ENCODE results near the gene PDC.
A peak's percentile ranks its signal among the peaks of the same experiment; 100 is the strongest.
"Not testable (repeated sequence)": the region's sequence is repeated elsewhere in the genome, so short reads cannot be mapped to it uniquely, and the experiment has no call there.

PDC gene

GRCh38 chr1:186463926-186464325, 3.0 kb upstream of the PDC start:
- peak; percentile 69 for DNase-seq

- DNase-seq, result no peak
Observed at GRCh38 chr1:186463511-186463910, 2.6 kb upstream of the PDC start.

- DNase-seq, result not testable (repeated sequence)
Observed at GRCh38 chr1:186459161-186459560, 1.8 kb downstream of the PDC start.

DNA sequence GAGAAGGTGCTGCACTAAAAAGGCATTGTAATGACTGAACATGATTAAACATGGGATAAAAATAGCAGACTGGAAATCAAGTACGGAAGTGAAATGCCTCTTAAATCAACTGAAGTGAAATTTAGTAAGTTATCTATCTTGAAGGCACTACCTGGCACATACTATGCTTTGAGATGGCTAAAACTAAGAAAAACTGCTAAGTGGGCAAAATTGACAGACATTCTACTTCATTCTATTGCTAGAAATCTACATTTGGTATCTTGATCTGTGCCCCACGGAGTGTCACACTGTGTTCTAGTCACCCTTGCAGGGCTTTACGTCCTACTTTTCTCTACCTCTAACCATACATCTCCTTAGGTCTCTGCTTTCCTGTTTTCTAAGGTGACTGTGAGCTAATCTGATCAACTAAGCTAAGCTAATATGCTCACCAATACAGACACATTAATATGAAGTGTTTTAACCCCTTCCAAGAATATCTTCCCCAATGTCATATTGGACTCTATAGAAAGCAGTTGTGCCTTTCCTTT, 4.1 kb downstream of the PDC start:
- no peak for DNase-seq

DNA sequence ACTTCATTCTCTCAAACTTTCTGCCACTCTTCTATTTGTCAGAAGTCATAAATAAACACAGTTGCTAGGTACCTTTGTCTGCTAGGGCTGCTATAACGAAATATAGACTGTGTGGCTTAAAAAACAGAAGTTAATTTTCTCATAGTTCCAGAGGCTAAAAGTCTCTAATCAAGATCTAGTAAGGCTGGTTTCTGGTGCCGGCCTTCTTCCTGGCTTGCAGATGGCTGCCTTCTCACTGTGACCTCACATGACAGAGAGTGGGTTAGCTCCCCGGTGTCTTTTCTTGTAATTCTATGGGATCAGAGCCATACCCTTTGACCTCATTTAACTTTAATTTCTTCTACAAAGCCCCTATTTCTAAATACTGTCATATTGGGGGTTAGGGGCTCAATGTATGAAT, 5.9 kb downstream of the PDC start:
- peak; percentile 27 for DNase-seq

- DNase-seq, result no peak
Observed at GRCh38 chr1:186446152-186446551, 14.8 kb downstream of the PDC start.

- no peak for DNase-seq
Observed at GRCh38 chr1:186443638-186444037, 17.3 kb downstream of the PDC start.

DNA sequence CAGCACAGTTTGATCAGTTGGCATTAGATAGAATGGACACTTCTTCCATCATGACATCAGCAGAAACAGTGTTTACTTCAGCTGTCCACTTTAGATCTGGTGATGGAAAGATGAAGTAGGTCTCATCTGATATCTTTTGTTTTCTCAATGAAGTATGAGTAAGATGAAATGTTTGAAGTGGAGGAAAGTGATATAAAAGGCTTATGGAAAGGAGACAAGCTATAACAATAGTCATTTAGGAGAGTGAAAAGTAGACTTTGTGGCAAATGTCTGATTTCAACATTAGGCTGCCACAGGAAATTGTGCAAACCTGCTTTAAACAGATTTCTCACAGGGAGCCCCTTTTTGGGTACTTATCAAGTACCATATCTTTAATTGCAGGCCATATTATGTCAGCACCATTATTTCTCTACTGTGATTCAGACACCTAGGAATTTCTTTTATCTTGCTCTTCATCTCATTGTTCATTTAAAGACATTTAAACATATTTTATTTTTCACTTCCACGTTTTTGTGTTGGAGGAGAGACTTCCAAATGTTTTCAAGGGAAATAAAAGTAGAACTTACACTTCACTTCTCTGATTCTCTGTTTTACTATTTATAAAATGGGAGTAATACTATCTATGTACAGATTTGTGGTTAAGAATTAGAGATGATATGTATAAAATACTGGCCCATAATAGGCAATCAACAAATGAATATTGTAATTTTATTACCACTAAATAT, 18.1 kb downstream of the PDC start:
- DNase-seq, result no peak

- DNase-seq, result no peak
Observed at GRCh38 chr1:186440584-186440983, 20.3 kb downstream of the PDC start.

DNA sequence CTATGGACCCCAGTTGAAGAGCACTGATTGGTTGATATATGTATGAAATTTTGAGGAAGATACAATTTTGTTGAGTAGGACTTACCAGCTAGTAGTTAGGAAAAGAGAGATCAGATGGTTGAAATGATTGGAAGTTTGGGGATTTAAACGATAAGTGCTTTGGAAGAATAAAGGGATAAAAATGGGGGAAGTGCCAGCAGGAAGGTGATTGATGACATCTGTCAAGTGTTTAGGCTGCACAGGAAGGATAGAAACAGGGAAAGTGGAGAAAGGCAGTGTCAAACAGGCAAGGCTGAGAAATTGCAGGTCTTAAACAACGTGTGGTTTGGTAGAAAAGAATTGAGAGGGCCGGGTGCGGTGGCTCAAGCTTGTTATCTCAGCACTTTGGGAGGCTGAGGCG, 22.3 kb downstream of the PDC start:
- no peak for DNase-seq

GRCh38 chr1:186435336-186435735, 25.6 kb downstream of the PDC start:
- no peak for DNase-seq

GRCh38 chr1:186429017-186429416, 31.9 kb downstream of the PDC start:
- no peak for DNase-seq

DNA sequence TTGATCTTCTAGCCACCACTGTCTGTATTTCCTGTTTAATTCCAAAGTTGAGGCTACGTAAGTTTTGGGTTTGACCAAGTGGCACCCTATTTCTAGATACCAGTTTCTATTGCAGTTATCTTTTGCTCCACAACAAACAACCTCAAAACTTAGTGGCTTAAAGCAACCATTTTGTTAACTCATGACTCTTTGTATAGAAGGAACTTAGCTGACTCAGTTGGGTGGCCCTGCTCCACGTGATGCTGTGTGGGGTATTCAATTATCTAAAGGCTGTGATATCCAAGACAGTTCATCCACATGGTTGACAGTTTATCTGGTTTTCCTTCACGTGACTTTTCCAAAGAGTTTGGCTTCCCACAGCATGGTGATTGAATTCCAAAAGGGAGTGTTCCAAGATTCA, 34.8 kb downstream of the PDC start:
- no peak for DNase-seq

- peak; percentile 91 for DNase-seq
Observed at GRCh38 chr1:186424539-186424938, 36.4 kb downstream of the PDC start.

GRCh38 chr1:186421446-186421845, 39.5 kb downstream of the PDC start:
- DNase-seq, result no peak

- no peak for DNase-seq
Observed at GRCh38 chr1:186420923-186421322, 40.0 kb downstream of the PDC start.

DNA sequence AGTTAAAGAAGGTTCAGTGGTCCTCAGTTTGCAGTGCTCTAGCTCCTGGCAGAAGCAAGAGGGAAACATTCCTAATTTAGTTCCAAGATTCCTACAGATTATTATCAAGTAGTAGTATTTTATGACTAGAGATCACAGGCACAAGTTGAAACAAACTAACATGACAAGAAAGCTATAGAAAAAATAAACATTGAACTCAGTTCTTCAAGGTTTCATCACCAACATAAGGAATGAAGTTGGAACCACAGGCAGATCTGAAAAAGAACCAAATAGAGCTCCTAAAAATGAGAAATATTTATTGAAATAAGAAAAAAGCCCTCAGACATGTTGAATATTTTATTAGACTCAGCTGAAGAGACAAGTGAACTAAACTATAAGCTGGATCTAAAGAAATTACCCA, 40.6 kb downstream of the PDC start:
- DNase-seq, result no peak

DNA sequence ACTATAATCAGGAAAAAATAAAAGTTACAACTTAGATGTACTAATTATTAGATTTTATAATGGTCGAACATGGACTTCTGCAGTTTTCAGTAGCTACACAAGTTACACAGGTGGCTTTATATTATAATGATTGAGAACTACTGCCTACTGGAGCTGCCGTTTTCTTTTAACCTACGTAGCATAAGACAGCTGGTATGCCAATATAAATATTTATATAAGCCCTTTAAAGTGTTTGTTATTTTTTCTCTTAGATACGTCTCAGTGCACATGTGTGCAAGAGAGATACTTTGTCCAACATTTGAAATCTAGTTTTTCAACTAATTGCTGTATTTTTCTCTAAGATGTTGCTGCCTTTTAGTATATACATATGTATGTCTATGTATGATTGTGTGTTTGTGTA, 42.4 kb downstream of the PDC start:
- no peak for DNase-seq

DNA sequence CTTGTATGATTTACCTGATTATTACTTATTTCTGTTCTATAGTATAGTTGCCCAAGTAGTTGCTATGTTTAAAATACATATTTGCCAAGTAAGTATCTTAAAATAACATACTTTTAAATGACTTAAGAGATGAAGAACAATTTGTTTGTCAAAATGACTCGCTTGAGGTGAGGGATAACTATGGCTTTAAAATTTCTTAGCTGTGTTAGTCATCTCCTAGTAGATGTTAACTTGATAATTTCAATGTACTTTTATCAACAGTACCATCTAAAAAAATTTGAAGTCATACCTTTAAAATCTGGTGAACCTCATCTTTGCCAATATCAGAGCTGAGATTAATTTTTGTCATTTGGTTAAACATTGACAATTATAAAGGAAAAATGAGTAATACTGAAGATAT, 47.6 kb downstream of the PDC start:
- DNase-seq, result no peak

DNA sequence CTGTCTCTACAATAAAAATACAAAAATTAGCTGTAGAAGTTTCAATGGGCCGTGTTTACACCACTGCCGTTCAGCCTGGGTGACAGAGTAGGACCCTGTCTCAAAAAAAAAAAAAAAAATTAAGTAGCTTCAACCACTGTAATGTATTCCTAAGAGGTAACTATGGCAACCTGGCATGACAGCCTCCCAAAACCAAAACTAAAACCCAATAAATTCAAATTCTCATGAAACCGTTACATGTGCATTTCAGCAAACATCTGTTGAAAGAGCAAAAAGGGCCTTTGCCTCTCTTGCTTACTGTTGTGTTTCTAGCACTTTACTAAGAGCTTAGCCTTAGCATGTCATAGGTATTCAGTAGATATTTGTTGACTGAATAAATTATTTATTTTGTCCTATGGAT, 51.8 kb downstream of the PDC start:
- DNase-seq, result no peak

- peak; percentile 86 for DNase-seq
Observed at GRCh38 chr1:186404454-186405051, 56.4 kb downstream of the PDC start.

- no peak for DNase-seq
Observed at GRCh38 chr1:186403632-186404031, 57.3 kb downstream of the PDC start.

- DNase-seq, result not testable (repeated sequence)
Observed at GRCh38 chr1:186401446-186401845, 59.5 kb downstream of the PDC start.
